Endodermal cell (in vitro differentiated cells): ENCODE measurements around the gene GPC6. TPM values are rescaled to one million over a fixed set of nuclear protein-coding genes. Genes with fewer than 3 reads are reported as not detected.

ENCODE experiments used
- DNase-seq: peaks from one replicate; pipeline ENCODE4 v3.0.0-alpha.2; 2017
- H3K27ac ChIP-seq: 2 replicates; pipeline ENCODE4 v1.5.1; 2013; ENCODE audit warnings: mild to moderate bottlenecking, low read depth, low read length, moderate library complexity
- H3K27me3 ChIP-seq: 2 replicates; pipeline ENCODE4 v1.6.1; 2013; ENCODE audit warnings: mild to moderate bottlenecking, low read length, moderate library complexity; ENCODE audit not compliant: insufficient read depth, control insufficient read depth, poor library complexity, severe bottlenecking
- H3K36me3 ChIP-seq: 2 replicates; pipeline ENCODE4 v1.7.0; 2013; ENCODE audit warnings: mild to moderate bottlenecking, low read length, moderate library complexity; ENCODE audit not compliant: control insufficient read depth, insufficient read depth
- H3K4me1 ChIP-seq: one replicate; pipeline ENCODE4 v1.7.0; 2013; ENCODE audit warnings: low read length; ENCODE audit not compliant: control insufficient read depth, insufficient read depth
- H3K4me3 ChIP-seq: 2 replicates; pipeline ENCODE4 v1.5.1; 2013; ENCODE audit warnings: mild to moderate bottlenecking, low read length, moderate library complexity
- H3K9ac ChIP-seq: 2 replicates; pipeline ENCODE4 v1.6.1; 2013; ENCODE audit warnings: mild to moderate bottlenecking, low read length, moderate library complexity; ENCODE audit not compliant: poor library complexity, severe bottlenecking; ENCODE audit errors: extremely low read depth
- H3K9me3 ChIP-seq: 2 replicates; pipeline ENCODE4 v1.6.1; 2013; ENCODE audit warnings: mild to moderate bottlenecking, low read length, moderate library complexity; ENCODE audit not compliant: control insufficient read depth
- H3K27ac Mint-ChIP-seq: 2 replicates; pipeline ENCODE4 v1.8.0; 2020; ENCODE audit warnings: mixed read lengths
- H3K27me3 Mint-ChIP-seq: 2 replicates; pipeline ENCODE4 v1.8.0; 2021; ENCODE audit warnings: mild to moderate bottlenecking, mixed read lengths; ENCODE audit not compliant: insufficient read depth
- H3K36me3 Mint-ChIP-seq: 2 replicates; pipeline ENCODE4 v1.8.0; 2020; ENCODE audit warnings: low read depth, mixed read lengths
- H3K4me1 Mint-ChIP-seq: 2 replicates; pipeline ENCODE4 v1.8.0; 2020; ENCODE audit warnings: mixed read lengths
- H3K4me3 Mint-ChIP-seq: 2 replicates; pipeline ENCODE4 v1.8.0; 2020; ENCODE audit warnings: mild to moderate bottlenecking, moderate library complexity, mixed read lengths
- H3K9me3 Mint-ChIP-seq: 2 replicates; pipeline ENCODE4 v1.8.0; 2020; ENCODE audit warnings: mild to moderate bottlenecking, mixed read lengths
- WGBS, 2 experiments: methylation state at CpG; one replicate each; pipeline versions ENCODE4 v1.1.5 to v1.1.7; 2013; ENCODE audit warnings: missing lambda C conversion rate in 2 of 2, mixed read lengths in 1 of 2; ENCODE audit not compliant: insufficient coverage in 1 of 2, insufficient read length in 1 of 2; 5-methylcytosine and 5-hydroxymethylcytosine counted together
- total RNA-seq, 2 donors: library from RNA; stranded (reverse); fragmentation: NEBNext Ultra II Directional in 1 of 2; extraction: Animal tissue kit (Norgen Biotek cat#: 25700) in 1 of 2; gene quantifications; 2 replicates in 1 of 2; 3 replicates in 1 of 2; pipeline ENCODE4 v1.2.1, GENCODE V29; 2021
- TF ChIP-seq, protein P1 (sequence below): fragments of 200-600 bp; sonication (generic); conservative IDR thresholded peaks from 2 replicates; pipeline ENCODE4 v1.5.0; 2021; ENCODE audit warnings: antibody characterized with exemption, mild to moderate bottlenecking

GPC6 gene
- total RNA-seq, 2 donors from 2014 or later, result 69.6 to 80.4 TPM

DNA sequence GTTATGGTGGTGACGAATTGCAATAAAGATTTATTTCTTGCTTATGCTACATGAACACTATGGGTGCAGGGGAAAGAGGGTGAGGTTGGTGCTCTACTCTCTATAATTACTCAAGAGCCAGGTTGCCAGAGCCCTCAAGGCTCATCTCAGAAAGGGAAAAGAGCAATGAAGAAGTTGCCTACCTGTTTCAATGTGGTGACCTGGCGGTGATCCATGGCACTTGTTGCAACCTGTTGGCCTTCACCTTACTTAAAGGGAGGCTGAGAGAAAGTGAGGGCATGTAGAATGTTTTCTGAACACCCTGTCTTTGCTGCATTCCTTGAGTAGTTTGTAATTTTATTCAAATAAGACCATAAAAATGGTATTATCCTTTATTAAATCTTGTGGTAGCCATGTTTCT, 394.4 kb downstream of the GPC6 start:
- H3K4me1 Mint-ChIP-seq, result peaks cover 12% of the 10 kb centered on the region
- no peak overlapping the region for H3K27ac Mint-ChIP-seq
- H3K4me3 ChIP-seq, result no peak overlapping the region
- H3K27me3 Mint-ChIP-seq, result no peaks in the 10 kb centered on the region
- H3K4me1 ChIP-seq, result peaks cover 5% of the 10 kb centered on the region
- TF ChIP-seq, protein P1, sequence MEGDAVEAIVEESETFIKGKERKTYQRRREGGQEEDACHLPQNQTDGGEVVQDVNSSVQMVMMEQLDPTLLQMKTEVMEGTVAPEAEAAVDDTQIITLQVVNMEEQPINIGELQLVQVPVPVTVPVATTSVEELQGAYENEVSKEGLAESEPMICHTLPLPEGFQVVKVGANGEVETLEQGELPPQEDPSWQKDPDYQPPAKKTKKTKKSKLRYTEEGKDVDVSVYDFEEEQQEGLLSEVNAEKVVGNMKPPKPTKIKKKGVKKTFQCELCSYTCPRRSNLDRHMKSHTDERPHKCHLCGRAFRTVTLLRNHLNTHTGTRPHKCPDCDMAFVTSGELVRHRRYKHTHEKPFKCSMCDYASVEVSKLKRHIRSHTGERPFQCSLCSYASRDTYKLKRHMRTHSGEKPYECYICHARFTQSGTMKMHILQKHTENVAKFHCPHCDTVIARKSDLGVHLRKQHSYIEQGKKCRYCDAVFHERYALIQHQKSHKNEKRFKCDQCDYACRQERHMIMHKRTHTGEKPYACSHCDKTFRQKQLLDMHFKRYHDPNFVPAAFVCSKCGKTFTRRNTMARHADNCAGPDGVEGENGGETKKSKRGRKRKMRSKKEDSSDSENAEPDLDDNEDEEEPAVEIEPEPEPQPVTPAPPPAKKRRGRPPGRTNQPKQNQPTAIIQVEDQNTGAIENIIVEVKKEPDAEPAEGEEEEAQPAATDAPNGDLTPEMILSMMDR, result no peak
- no peaks in the 10 kb centered on the region for H3K36me3 ChIP-seq
- H3K27me3 ChIP-seq, result no peaks in the 10 kb centered on the region
- no peak overlapping the region for H3K9ac ChIP-seq
- H3K27ac ChIP-seq, result no peak overlapping the region
- H3K9me3 ChIP-seq, result no peaks in the 10 kb centered on the region
- H3K9me3 Mint-ChIP-seq, result no peaks in the 10 kb centered on the region
- no peak overlapping the region for H3K4me3 Mint-ChIP-seq
- DNase-seq, result no peak
- peaks cover 1% of the 10 kb centered on the region for H3K36me3 Mint-ChIP-seq
- WGBS, 2 experiments, result 91% methylated on average over 2 of the region's 2 CpGs; no CpG with 5 or more reads in 1 of the 2 experiments

DNA sequence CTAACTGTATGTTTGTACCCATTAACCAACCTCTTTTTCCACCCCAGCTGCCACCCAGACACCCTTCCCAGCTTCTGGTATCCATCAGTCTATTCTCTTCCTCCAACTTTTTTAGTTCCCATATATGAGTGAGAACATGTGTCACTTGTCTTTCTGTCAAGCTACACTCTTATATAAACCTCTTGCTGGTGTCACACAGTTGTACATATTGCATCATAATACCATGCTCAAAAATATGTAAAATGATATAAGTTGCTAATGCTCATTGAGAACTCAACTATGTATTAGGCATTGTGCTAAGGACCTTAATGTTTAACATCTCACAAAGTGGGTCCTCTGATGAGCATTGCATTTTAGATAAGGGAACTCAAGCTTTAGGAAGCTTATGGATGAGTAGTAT, 395.4 kb downstream of the GPC6 start:
- no peak overlapping the region for H3K27ac ChIP-seq
- no peaks in the 10 kb centered on the region for H3K9me3 ChIP-seq
- Mint-ChIP-seq H3K9me3 (no peaks in the 10 kb centered on the region), H3K4me1 (peaks cover 10% of the 10 kb centered on the region), H3K36me3 (peaks cover 6% of the 10 kb centered on the region), H3K4me3 (no peak overlapping the region), H3K27ac (no peak overlapping the region), H3K27me3 (no peaks in the 10 kb centered on the region)
- DNase-seq, result no peak
- TF ChIP-seq, protein P1, result no peak
- no peaks in the 10 kb centered on the region for H3K36me3 ChIP-seq
- H3K27me3 ChIP-seq, result no peaks in the 10 kb centered on the region
- H3K4me3 ChIP-seq, result no peak overlapping the region
- peaks cover 5% of the 10 kb centered on the region for H3K4me1 ChIP-seq
- H3K9ac ChIP-seq, result no peak overlapping the region

- no peaks in the 10 kb centered on the region for H3K27me3 ChIP-seq
- DNase-seq, result no peak
- Mint-ChIP-seq H3K36me3 (peaks cover 11% of the 10 kb centered on the region), H3K4me3 (no peak overlapping the region), H3K4me1 (peaks cover 10% of the 10 kb centered on the region), H3K27me3 (no peaks in the 10 kb centered on the region), H3K27ac (no peak overlapping the region), H3K9me3 (peaks cover 3% of the 10 kb centered on the region)
- H3K4me3 ChIP-seq, result no peak overlapping the region
- H3K36me3 ChIP-seq, result no peaks in the 10 kb centered on the region
- no peak overlapping the region for H3K27ac ChIP-seq
- no peak overlapping the region for H3K9ac ChIP-seq
- no peaks in the 10 kb centered on the region for H3K9me3 ChIP-seq
- TF ChIP-seq, protein P1, result no peak
- peaks cover 5% of the 10 kb centered on the region for H3K4me1 ChIP-seq
- WGBS, 2 experiments, result 71 to 90% methylated on average over 2 of the region's 2 CpGs
These were observed 397.7 kb downstream of the GPC6 start for GRCh38 chr13:93624311-93624777.
